ENCODE results near the gene CGB7. TPM values are rescaled to one million over a fixed set of nuclear protein-coding genes. Genes with fewer than 3 reads are reported as not detected.
"Not testable (repeated sequence)": the region's sequence is repeated elsewhere in the genome, so short reads cannot be mapped to it uniquely, and the experiment has no call there.

CGB7 gene
- total RNA-seq, 1 donor from 2014 or later = not detected

GRCh38 chr19:49022116-49022515 lies 35.4 kb downstream of the CGB7 start:
- Mint-ChIP-seq H3K27ac (ENCODE audit: unreplicated experiment) (no peak overlapping the region), H3K9me3 (ENCODE audit: unreplicated experiment) (no peaks in the 10 kb centered on the region), H3K27me3 (ENCODE audit: unreplicated experiment) (peaks cover 8% of the 10 kb centered on the region), H3K4me1 (ENCODE audit: unreplicated experiment) (peaks cover 4% of the 10 kb centered on the region), H3K4me3 (ENCODE audit: unreplicated experiment) (no peak overlapping the region), H3K36me3 (ENCODE audit: low read depth, unreplicated experiment) (no peaks in the 10 kb centered on the region)
- DNase-seq (ENCODE audit: low spot score) = no peak
- no peak for TF ChIP-seq CTCF (IDR thresholded peaks at IDR 0.05; ENCODE audit: unreplicated experiment)

GRCh38 chr19:49020931-49021895 lies 36.3 kb downstream of the CGB7 start:
- no peaks in the 10 kb centered on the region for H3K9me3 Mint-ChIP-seq (ENCODE audit: unreplicated experiment)
- H3K4me1 Mint-ChIP-seq (ENCODE audit: unreplicated experiment) = peaks cover 4% of the 10 kb centered on the region
- H3K36me3 Mint-ChIP-seq (ENCODE audit: low read depth, unreplicated experiment) = no peaks in the 10 kb centered on the region
- TF ChIP-seq CTCF (IDR thresholded peaks at IDR 0.05; ENCODE audit: unreplicated experiment) = no peak
- peaks cover 10% of the 10 kb centered on the region for H3K27me3 Mint-ChIP-seq (ENCODE audit: unreplicated experiment)
- no peak overlapping the region for H3K27ac Mint-ChIP-seq (ENCODE audit: unreplicated experiment)
- DNase-seq (ENCODE audit: low spot score) = no peak
- no peak overlapping the region for H3K4me3 Mint-ChIP-seq (ENCODE audit: unreplicated experiment)

- no peaks in the 10 kb centered on the region for H3K9me3 Mint-ChIP-seq (ENCODE audit: unreplicated experiment)
- H3K36me3 Mint-ChIP-seq (ENCODE audit: low read depth, unreplicated experiment) = no peaks in the 10 kb centered on the region
- peaks cover 4% of the 10 kb centered on the region for H3K4me1 Mint-ChIP-seq (ENCODE audit: unreplicated experiment)
- DNase-seq (ENCODE audit: low spot score) = no peak
- H3K27me3 Mint-ChIP-seq (ENCODE audit: unreplicated experiment) = peaks cover 9% of the 10 kb centered on the region
- no peak overlapping the region for H3K27ac Mint-ChIP-seq (ENCODE audit: unreplicated experiment)
- H3K4me3 Mint-ChIP-seq (ENCODE audit: unreplicated experiment) = no peak overlapping the region
- no peak for TF ChIP-seq CTCF (IDR thresholded peaks at IDR 0.05; ENCODE audit: unreplicated experiment)
Observed at GRCh38 chr19:49020342-49020741, 37.2 kb downstream of the CGB7 start.

- no peak for TF ChIP-seq CTCF (IDR thresholded peaks at IDR 0.05; ENCODE audit: unreplicated experiment)
- Mint-ChIP-seq H3K27ac (ENCODE audit: unreplicated experiment) (peak overlapping the region; percentile 26), H3K27me3 (ENCODE audit: unreplicated experiment) (peaks cover 9% of the 10 kb centered on the region), H3K36me3 (ENCODE audit: low read depth, unreplicated experiment) (no peaks in the 10 kb centered on the region), H3K9me3 (ENCODE audit: unreplicated experiment) (no peaks in the 10 kb centered on the region), H3K4me1 (ENCODE audit: unreplicated experiment) (peaks cover 4% of the 10 kb centered on the region), H3K4me3 (ENCODE audit: unreplicated experiment) (peak overlapping the region; percentile 75)
- DNase-seq (ENCODE audit: low spot score) = peak; percentile 71
Observed at GRCh38 chr19:49019242-49019932, 38.2 kb downstream of the CGB7 start.

- not testable (repeated sequence) for H3K27me3 Mint-ChIP-seq (ENCODE audit: unreplicated experiment); DNase-seq (ENCODE audit: low spot score); H3K9me3 Mint-ChIP-seq (ENCODE audit: unreplicated experiment); H3K36me3 Mint-ChIP-seq (ENCODE audit: low read depth, unreplicated experiment); H3K4me1 Mint-ChIP-seq (ENCODE audit: unreplicated experiment)
- H3K27ac Mint-ChIP-seq (ENCODE audit: unreplicated experiment) = peak overlapping the region; percentile 26
- peak overlapping the region; percentile 75 for H3K4me3 Mint-ChIP-seq (ENCODE audit: unreplicated experiment)
Observed at GRCh38 chr19:49018388-49019241, 38.9 kb downstream of the CGB7 start.

Data from endothelial cell (in vitro differentiated cells).